AG09309 (cell line): ENCODE measurements around the gene PCP2.

Source experiments
- DNase-seq: peaks from one replicate; pipeline ENCODE4 v3.0.0-alpha.2; 2010; ENCODE audit warnings: low read depth
- H3K4me3 ChIP-seq: 2 replicates; pipeline ENCODE4 v1.5.1; 2011; ENCODE audit warnings: mild to moderate bottlenecking, low read depth, low read length, moderate library complexity; ENCODE audit not compliant: control insufficient read depth
- CTCF ChIP-seq: IDR thresholded peaks from 2 replicates; pipeline ENCODE4 v1.5.1; 2011; ENCODE audit warnings: mild to moderate bottlenecking, low read depth, low read length, inconsistent platforms; ENCODE audit not compliant: insufficient read depth, control insufficient read depth; ENCODE audit errors: missing control alignments

The PCP2 gene

DNA sequence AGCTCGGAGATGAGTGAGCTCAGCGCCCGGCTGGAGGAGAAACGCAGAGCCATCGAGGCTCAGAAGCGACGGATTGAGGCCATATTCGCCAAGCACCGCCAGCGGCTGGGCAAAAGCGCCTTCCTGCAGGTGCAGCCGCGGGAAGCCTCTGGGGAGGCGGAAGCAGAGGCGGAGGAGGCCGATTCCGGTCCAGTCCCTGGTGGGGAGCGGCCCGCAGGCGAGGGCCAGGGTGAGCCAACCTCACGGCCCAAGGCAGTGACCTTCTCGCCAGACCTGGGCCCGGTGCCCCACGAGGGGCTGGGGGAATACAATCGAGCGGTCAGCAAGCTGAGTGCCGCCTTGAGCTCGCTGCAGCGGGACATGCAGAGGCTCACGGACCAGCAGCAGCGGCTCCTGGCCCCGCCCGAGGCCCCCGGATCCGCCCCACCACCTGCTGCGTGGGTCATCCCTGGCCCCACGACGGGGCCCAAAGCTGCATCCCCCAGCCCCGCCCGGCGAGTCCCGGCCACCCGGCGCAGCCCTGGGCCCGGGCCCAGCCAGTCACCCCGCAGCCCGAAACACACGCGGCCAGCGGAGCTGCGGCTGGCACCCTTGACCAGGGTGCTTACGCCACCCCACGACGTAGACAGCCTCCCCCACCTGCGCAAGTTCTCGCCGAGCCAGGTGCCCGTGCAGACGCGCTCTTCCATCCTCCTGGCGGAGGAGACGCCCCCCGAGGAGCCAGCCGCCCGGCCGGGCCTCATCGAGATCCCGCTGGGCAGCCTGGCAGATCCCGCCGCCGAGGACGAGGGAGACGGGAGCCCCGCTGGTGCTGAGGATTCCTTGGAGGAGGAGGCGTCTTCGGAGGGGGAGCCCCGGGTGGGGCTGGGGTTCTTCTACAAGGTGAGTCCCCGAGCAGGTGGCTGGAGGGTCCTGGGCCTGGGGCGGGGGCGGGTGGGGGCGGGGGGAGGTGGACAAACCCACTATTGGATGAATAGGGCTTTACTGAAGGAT lies 20.9 kb downstream of the PCP2 start:
- TF ChIP-seq CTCF = no peak
- no peak for DNase-seq
- no peak overlapping the region for H3K4me3 ChIP-seq

DNA sequence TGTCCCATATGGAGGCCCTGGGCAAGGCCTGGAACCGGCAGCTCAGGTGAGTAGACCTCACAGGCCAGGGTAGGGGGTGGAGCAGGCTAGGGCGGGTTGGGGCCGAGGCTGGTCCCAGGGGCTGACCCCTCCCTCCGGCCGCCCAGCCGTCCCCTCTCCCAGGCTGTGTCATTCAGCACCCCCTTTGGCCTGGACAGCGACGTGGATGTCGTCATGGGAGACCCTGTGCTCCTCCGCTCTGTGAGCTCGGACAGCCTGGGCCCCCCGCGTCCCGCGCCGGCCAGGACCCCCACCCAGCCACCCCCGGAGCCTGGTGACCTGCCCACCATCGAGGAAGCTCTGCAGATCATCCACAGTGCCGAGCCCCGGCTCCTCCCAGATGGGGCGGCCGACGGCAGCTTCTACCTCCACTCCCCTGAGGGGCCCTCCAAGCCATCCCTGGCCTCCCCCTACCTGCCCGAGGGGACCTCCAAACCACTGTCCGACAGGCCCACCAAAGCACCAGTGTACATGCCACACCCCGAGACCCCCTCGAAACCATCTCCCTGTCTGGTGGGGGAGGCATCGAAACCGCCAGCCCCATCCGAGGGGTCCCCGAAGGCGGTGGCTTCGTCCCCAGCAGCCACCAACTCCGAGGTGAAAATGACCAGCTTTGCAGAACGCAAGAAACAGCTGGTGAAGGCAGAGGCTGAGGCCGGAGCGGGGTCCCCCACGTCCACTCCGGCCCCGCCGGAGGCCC lies 21.8 kb downstream of the PCP2 start:
- no peak overlapping the region for H3K4me3 ChIP-seq
- TF ChIP-seq CTCF = no peak
- DNase-seq = no peak

DNA sequence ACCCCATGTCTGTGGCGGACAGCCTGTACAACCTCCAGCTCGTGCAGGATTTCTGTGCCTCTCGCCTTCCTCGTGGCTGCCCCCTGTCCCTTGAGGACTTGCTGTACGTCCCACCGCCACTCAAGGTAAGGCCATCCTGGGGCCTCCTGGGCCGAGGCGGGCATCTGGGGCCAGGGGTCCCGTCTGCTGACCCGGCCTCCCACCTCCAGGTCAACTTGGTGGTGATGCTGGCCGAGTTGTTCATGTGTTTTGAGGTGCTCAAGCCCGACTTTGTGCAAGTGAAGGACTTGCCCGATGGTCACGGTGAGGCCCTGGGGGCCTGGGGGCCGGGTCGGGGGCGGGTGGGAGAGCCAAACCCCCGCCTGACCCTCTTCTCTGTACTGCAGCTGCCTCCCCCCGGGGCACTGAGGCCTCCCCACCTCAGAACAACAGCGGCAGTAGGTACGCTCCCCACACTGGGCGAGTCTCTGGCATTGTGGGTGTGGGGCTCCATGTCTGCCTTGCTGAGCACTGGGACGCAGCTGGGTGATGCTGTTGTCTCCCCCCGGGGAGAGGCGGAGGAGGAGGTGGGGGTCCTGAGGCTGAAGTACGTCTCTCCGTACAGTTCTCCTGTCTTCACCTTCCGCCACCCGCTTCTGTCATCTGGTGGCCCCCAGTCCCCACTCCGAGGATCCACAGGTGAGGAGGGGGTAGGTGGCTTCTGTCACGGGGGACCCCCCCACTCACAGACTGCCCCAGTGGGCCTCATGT lies 22.9 kb downstream of the PCP2 start:
- no peak for TF ChIP-seq CTCF
- no peak overlapping the region for H3K4me3 ChIP-seq
- no peak for DNase-seq

GRCh38 chr19:7607874-7608560 lies 25.5 kb downstream of the PCP2 start:
- DNase-seq = no peak
- H3K4me3 ChIP-seq = no peak overlapping the region
- no peak for TF ChIP-seq CTCF

DNA sequence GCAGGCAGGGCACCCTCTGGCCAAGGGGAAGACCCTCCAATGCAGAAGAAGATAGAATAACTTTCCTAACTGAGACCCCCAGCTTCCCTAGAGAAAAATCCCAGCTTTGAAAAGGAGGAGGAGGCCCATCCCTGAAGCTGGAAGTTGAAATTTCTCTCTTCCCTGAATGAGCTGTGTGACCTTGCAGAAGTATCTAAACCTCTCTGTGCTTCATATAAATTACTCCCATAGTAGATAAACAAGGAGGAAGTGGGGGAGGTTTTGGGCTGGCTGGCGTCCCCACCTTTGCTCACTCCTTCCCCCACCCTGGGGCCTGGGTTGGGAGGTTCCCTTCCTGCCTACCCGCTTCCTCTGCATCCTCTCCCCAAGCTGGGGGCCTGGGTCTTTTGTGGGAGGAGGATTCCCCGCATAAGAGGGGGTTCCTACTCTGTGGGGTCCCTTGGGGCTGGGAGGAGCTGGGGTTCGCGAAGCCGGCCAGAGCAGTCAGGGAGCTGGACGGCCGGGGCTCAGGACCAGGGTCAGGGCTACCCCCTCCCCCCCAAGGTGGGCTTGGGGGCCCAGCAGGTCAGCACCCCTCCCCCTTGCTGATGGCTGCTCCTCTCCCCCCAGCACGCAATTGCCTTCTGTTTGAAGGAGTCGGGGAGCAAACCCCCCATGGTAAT lies 26.2 kb downstream of the PCP2 start:
- H3K4me3 ChIP-seq = no peak overlapping the region
- DNase-seq = no peak
- TF ChIP-seq CTCF = no peak

DNA sequence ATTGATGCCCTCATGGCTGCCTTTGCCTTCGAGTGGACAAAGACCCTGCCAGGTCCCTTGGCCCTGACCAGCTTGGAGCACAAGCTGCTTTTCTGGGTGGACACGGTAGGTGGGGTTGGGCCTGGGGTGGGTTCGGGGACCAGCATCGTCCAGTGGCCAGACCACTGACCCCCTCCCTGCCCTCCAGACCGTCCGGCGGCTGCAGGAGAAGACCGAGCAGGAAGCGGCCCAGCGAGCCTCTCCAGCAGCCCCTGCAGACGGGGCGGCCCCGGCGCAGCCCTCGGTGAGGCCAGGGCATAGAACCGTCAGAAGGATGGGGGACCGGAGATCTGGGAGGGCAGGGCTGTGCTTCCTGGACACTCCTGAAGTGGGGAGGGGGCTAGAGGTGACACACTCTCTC lies 27.2 kb downstream of the PCP2 start:
- DNase-seq = no peak
- TF ChIP-seq CTCF = no peak
- no peak overlapping the region for H3K4me3 ChIP-seq
